Stimulated activated CD8-positive, alpha-beta memory T cell treated with anti-CD3 and anti-CD28 coated beads, Interleukin-12 subunit alpha, Interleukin-12 subunit beta, amount 100 ng/mL, for 24 hours (primary cell): ENCODE data around the gene LOX.

Source experiments
- DNase-seq: peaks from one replicate; pipeline ENCODE4 v3.0.0-alpha.2; 2020; ENCODE audit errors: extremely low read depth

The LOX gene

DNA sequence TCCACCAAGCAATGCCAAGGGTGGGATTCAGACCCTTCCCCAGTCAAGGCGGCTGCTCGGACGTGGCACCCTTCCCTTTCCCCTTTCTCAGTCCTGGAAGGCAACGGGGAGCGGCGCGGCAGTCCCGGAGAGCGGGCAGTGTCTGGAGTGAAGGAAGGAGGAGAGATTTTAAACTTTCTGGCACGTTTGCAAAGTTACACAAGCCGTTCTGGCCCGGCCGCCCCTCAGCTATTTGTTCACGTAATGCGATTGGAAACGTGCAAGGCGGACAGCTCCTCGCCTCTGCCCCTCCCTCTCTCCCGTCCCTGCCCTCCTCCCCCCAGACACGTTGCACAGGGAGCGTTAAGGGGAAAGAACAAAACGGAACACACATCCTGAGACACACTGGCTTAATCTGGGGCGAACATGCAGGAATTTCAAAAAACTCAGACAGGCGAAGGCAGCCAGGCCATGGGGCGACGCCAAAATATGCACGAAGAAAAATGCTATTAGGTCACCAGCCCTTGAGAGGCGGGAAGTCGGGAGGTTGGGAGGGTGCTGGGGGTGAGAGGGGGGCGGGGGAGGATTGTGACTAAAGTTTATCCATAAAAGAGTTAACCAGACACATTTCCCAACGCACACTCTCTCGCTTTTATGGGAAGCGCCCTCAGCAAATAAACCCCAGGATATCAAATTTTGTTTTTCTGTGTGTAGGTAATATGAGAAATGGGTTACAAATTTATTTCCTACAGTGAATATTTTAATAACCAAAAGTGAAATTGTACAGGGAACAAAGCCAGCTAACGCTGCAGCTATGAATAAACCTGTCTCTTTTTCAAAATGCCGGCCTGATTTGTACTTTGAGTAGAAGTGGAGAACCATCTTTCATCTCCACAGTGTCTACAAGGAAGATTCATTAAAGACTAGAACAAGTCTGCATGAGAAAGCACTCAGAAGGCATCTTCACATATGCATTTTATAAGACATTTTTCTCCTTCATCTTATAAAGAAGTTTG is at the start of gene LOX:
Gene LOX (minus strand): TSS at position 144 of the 995 bp plus-strand sequence. CDS start 274 bp downstream, outside the sequence.
- DNase-seq, result no peak

GRCh38 chr5:122126756-122127321 is 48.8 kb upstream of the LOX start:
- DNase-seq, result no peak

DNA sequence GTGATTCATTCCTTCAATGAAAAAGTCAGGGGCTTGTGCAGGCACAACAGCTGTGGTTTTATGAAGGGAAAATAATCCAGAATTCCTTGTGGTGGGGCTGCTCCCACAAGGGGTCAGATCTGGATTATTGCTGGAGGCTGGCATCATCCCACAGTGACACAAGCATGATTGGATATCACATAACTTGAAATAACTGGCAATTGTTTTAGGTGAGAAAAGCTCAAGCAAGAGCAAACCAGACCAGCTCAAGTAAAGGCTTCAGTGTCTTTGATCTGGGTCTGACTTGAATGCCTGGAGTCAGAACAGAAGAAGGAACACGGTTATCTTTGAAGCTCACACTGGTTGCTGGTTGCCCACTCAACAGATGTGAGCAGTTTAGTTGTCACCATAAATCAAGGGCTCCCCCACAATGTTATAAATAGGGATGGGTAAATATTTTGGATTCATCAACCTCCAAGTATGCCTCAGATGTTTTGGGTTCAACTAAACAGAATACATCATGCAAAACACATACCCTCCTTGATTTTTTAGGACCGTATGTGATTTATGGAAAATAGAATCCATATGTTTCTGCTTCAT is 48.2 kb upstream of the LOX start:
- no peak for DNase-seq

- DNase-seq, result no peak
These were observed 46.7 kb upstream of the LOX start for GRCh38 chr5:122124766-122125165.

GRCh38 chr5:122121479-122122465 is 43.7 kb upstream of the LOX start:
- DNase-seq, result no peak

GRCh38 chr5:122120957-122121356 is 42.9 kb upstream of the LOX start:
- DNase-seq, result no peak

DNA sequence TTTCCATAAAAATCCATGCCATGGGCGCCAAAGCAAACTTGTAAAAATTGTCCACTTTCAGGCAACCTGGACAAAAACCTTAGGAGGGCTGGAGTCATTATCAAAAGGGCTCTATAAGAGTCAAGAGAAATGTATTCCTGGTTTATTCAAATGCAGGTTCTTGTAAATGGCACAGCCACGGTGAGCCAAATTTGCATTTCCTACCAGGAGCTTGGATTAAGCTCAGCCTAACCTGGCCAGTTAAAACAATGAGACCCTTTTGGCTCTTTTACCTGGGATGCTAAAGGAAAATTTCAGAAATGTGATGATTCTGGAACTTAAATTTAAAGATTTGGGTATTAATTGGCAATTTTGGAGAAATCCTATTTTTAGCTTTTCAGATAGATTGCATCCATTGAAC is 42.4 kb upstream of the LOX start:
- no peak for DNase-seq

DNA sequence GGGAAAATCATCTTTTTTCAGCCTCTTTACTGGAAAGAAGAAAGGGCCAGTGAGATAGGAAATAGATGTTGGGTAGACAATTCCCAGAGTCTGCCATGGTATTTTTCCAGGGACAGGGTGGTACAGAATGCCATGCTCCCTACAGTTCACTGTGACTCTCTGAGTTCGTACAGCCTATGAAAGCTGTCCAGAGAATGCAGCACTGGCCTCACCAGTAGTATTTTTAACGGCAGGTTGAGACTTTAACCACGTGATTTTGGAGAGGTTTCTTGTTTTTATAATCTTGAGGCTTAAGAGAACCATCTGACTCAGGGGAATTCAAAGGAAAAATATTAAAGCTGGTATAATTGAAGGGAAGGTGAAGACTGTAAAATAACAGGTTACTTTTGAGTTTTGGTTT is 41.1 kb upstream of the LOX start:
- no peak for DNase-seq

- no peak for DNase-seq
These were observed 40.4 kb upstream of the LOX start for GRCh38 chr5:122118356-122118948.

- no peak for DNase-seq
These were observed 36.4 kb upstream of the LOX start for GRCh38 chr5:122114501-122114900.

DNA sequence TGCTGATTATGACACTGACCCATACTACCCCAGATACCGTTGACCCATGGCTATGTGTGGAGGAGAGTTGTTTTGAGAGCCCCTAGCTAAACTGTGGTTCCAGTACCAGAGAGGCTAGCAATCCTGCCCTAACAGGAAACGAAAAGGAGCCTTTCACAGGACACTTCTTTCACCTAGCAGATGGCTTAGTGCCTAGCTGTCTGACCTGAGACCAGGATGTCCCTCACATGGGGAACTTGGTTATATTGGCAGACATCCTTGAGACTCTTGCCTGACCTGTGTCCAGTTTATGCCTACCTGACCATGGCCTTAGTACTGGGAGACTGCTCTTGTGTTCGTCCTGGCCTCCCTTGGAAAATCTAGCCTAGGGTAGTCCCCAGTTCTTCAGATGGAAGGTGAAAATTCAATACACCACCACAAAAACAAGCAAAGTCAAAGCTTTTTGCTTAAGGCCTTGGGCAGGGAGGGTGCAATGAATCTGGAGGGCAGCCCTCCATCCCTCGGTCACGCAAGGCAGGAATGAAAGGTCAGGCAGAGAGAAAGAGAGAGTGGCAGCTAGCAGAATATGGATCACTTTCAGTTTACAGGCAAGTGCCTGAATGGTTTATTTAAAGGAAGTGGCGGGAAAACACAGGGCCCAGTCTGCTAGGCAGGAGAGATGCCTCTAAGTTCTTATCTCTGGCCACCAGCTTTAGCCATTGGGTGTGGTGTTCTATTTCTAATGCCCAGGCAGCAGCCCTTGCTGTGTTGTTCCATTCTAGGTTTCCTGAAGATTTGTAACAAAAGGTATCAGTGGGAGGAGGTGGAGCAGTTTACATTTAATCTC is 34.9 kb upstream of the LOX start:
- DNase-seq, result no peak

DNA sequence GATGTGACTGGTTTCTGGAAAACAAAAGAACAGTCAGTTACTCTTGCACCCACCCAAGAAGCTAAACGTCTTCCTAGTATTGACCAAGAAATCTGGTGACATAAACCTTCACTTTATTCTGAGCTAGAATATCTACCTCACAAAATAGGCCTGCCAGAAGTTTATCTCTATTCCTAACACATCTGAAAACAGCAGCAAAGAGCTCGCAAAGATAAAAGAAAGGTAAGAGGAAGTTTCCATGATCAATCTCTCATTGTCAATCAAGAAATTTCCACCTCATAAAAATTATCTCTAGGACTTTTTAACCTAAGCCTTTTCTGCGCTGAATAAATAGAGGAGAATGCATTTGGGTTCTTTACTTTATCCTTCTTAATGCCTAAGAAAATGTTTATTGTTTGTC is 34.0 kb upstream of the LOX start:
- no peak for DNase-seq

DNA sequence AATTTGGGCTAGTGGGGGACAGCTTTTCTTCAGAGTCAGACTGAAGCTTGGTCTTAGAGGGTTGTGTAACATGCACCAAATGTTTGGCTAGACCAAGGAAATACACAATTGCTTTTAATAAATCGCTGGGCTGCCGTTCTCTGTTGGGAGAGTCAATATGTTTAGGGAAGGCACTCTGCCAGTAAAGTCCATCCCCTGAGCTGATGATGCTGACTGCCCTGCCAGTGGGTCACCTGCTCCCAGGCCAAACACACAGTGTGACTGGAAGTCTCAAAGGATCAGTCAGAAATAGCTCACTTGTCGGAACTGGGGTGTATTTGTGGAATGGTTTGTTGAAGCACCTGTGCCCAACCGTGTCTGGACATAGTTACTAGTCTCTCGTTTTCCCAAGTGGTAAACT is 33.4 kb upstream of the LOX start:
- DNase-seq, result no peak

GRCh38 chr5:122110987-122111386 is 32.9 kb upstream of the LOX start:
- DNase-seq, result no peak

- no peak for DNase-seq
These were observed 29.0 kb upstream of the LOX start for GRCh38 chr5:122107016-122107415.

DNA sequence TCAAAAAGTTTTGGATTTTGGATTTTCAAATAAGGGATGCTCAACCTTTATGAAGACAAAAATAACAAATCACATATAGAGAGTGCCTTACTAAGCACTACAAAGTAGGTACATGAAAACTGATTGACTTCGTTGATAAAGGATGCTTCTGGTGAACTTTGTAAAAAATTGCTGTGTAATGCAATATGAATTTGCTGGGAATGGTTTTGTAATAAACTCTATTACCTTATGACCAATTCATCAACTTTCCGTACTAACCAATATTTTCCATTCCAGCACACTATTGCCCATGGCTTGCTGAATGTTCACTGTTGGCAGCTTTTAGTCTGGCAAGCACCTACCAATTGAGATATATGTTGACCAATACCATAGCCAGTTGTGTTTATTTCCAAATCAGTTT is 27.9 kb upstream of the LOX start:
- no peak for DNase-seq

GRCh38 chr5:122102825-122103224 is 24.8 kb upstream of the LOX start:
- DNase-seq, result no peak

- no peak for DNase-seq
These were observed 23.7 kb upstream of the LOX start for GRCh38 chr5:122101636-122102285.

DNA sequence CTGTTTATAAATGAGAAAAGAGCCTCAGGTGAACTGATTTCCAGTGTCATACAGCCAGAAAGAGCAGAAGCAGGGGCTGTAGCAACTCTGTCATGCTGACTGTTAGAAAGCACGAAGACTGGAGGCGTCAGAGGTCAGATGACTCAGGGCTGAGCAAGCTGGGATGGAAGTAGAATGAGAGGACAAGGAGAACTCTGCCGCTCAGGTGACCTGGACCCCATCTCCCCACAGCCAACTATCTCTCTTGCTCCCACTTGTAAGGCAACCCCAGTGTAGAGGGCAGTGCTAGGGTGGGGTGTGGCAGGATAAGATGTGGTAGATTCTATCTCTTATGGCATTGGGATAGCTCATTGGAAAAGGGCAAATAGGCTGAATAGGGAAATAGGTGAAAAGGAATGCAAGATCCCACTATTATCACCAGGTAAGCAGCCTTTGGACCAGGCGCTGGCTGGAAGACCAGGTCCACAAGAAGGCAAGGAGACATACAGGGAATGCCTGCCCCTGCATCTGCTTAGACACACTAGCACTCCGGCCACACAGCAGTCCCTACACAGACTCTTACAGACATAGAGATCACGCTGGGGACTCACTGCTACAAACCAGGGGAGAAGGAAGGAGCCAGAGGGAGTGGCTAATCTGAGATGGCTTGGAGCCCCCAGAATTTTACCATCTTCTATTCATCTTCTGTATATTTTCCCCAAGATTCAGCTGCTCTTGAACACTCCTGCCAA is 21.2 kb upstream of the LOX start:
- DNase-seq, result no peak
